Upper lobe of left lung (tissue), 6 donors: Measurements from ENCODE around the gene SUN5. TPM values are rescaled to one million over a fixed set of nuclear protein-coding genes. Genes with fewer than 3 reads are reported as not detected.

ENCODE experiments used
- ATAC-seq, 2 donors: fragments of 200-7000 bp; cut with Tn5 transposase; one replicate each; pipeline ENCODE4 v1.9.1; 2022; ENCODE audit warnings: mild to moderate bottlenecking in 2 of 2, moderate library complexity in 2 of 2; ENCODE audit not compliant: low FRiP score in 2 of 2
- DNase-seq, 2 donors: peaks; one replicate each; pipeline ENCODE4 v3.0.0-alpha.2; 2019 to 2020
- H3K27ac ChIP-seq, 4 donors: fragments of 200-600 bp; sonication (generic); one replicate each; pipeline ENCODE4 v1.5.1; 2016 to 2019
- H3K27me3 ChIP-seq, 4 donors: fragments of 200-600 bp; sonication (generic); one replicate each; pipeline ENCODE4 v1.5.1; 2017 to 2019
- H3K36me3 ChIP-seq, 4 donors: fragments of 200-600 bp; sonication (generic); one replicate each; pipeline ENCODE4 v1.5.1; 2016 to 2019
- H3K4me1 ChIP-seq, 4 donors: fragments of 200-600 bp; sonication (generic); one replicate each; pipeline ENCODE4 v1.5.1; 2018 to 2019
- H3K4me3 ChIP-seq, 4 donors: fragments of 200-600 bp; sonication (generic); one replicate each; pipeline ENCODE4 v1.5.1; 2017 to 2019; ENCODE audit warnings: mild to moderate bottlenecking in 2 of 4, moderate library complexity in 1 of 4
- H3K9me3 ChIP-seq, 4 donors: fragments of 200-600 bp; sonication (generic); one replicate each; pipeline ENCODE4 v1.5.1; 2018 to 2019
- CTCF ChIP-seq, 6 experiments: fragments of 450-650 bp in 4 of 6; fragments of 200-600 bp in 2 of 6; sonication (generic) in 2 of 6; IDR thresholded peaks; one replicate each; pipeline ENCODE4 v1.5.1; 2016 to 2019; ENCODE audit warnings: antibody characterized with exemption in 6 of 6
- EP300 ChIP-seq, 4 donors: sonication (generic); formaldehyde crosslinking; IDR thresholded peaks; one replicate each; pipeline ENCODE4 v1.5.1; 2017; ENCODE audit warnings: antibody characterized with exemption in 4 of 4, control low read depth in 2 of 4
- POLR2A ChIP-seq, 4 donors: fragments of 450-650 bp; IDR thresholded peaks; one replicate each; pipeline ENCODE4 v1.5.1; 2016 to 2017; ENCODE audit warnings: antibody characterized with exemption in 4 of 4, mild to moderate bottlenecking in 2 of 4
- POLR2AphosphoS5 ChIP-seq, 2 donors: sonication (generic); formaldehyde crosslinking; IDR thresholded peaks; one replicate each; pipeline ENCODE4 v1.5.1; 2017; ENCODE audit warnings: antibody characterized with exemption in 2 of 2
- WGBS, 2 donors: methylation state at CpG; one replicate each; pipeline ENCODE4 v1.1.5; 2017 to 2018; 5-methylcytosine and 5-hydroxymethylcytosine counted together
- total RNA-seq, 6 donors: library from RNA; depleted of rRNA in 4 of 6; stranded (reverse); fragments of >200 nt in 4 of 6; gene quantifications; one replicate each; pipeline versions ENCODE4 v1.1.0 to v1.2.1, GENCODE V29; 2016 to 2021
- donor health status: DM: no; HTN: no; CAD: no; lungs with moderate emphysema.
- donor health status: DM: no; HTN: yes; CAD: no; lungs with severe emphysema.

Gene SUN5
- total RNA-seq, 6 donors from 2014 or later: not detected

GRCh38 chr20:32969356-32970114 lies 34.7 kb downstream of the SUN5 start:
- no peak for DNase-seq

GRCh38 chr20:32968478-32969241 lies 35.6 kb downstream of the SUN5 start:
- DNase-seq (no peak), ATAC-seq (no peak)
- Histone ChIP-seq H3K27ac (no peak overlapping the region), H3K36me3 (no peaks in the 10 kb centered on the region), H3K4me3 (no peak overlapping the region), H3K9me3 (no peaks in the 10 kb centered on the region), H3K4me1 (peaks cover 0 to 7% (median 3%) of the 10 kb centered on the region in 4 donors), H3K27me3 (no peaks in the 10 kb centered on the region)
- no peak for TF ChIP-seq EP300 (IDR thresholded peaks at IDR 0.05)
- TF ChIP-seq POLR2A (IDR thresholded peaks at IDR 0.05): no peak
- no peak for TF ChIP-seq POLR2AphosphoS5 (IDR thresholded peaks at IDR 0.05)
- no peak for TF ChIP-seq CTCF (IDR thresholded peaks at IDR 0.05)
- 55 to 59% methylated on average over 17 to 18 of the region's 19 CpGs for WGBS, 2 donors

More at GRCh38 chr20:32969356-32970114, 34.7 kb downstream of the SUN5 start:
- no peak for ATAC-seq
- 70 to 88% methylated on average over 3 to 13 of the region's 13 CpGs for WGBS, 2 donors
- TF ChIP-seq POLR2A (IDR thresholded peaks at IDR 0.05) (no peak), CTCF (IDR thresholded peaks at IDR 0.05) (no peak), EP300 (IDR thresholded peaks at IDR 0.05) (no peak), POLR2AphosphoS5 (IDR thresholded peaks at IDR 0.05) (no peak)
- H3K27me3 ChIP-seq: no peaks in the 10 kb centered on the region
- H3K9me3 ChIP-seq: no peaks in the 10 kb centered on the region
- H3K4me1 ChIP-seq: peaks cover 0 to 7% (median 3%) of the 10 kb centered on the region in 4 donors
- no peak overlapping the region for H3K4me3 ChIP-seq
- H3K27ac ChIP-seq: no peak overlapping the region
- H3K36me3 ChIP-seq: no peaks in the 10 kb centered on the region

GRCh38 chr20:32967961-32968457 lies 36.2 kb downstream of the SUN5 start:
- Histone ChIP-seq H3K36me3 (no peaks in the 10 kb centered on the region), H3K4me1 (peaks cover 0 to 7% (median 3%) of the 10 kb centered on the region in 4 donors), H3K27me3 (no peaks in the 10 kb centered on the region), H3K9me3 (no peaks in the 10 kb centered on the region), H3K4me3 (no peak overlapping the region), H3K27ac (no peak overlapping the region)
- ATAC-seq (no peak), DNase-seq (no peak)
- whole genome bisulfite sequencing, 2 donors: 81 to 86% methylated on average over 5 to 16 of the region's 16 CpGs
- TF ChIP-seq EP300 (IDR thresholded peaks at IDR 0.05): no peak

GRCh38 chr20:32966881-32967781 lies 37.1 kb downstream of the SUN5 start:
- H3K27ac ChIP-seq: no peak overlapping the region
- TF ChIP-seq POLR2A (IDR thresholded peaks at IDR 0.05): no peak
- no peaks in the 10 kb centered on the region for H3K27me3 ChIP-seq
- WGBS, 2 donors: 70 to 73% methylated on average over 15 to 16 of the region's 16 CpGs
- no peaks in the 10 kb centered on the region for H3K36me3 ChIP-seq
- H3K9me3 ChIP-seq: no peaks in the 10 kb centered on the region
- ATAC-seq (no peak), DNase-seq (no peak)
- H3K4me1 ChIP-seq: peaks cover 0 to 7% (median 0%) of the 10 kb centered on the region in 4 donors
- H3K4me3 ChIP-seq: no peak overlapping the region

- WGBS, 2 donors: 78 to 89% methylated on average over 4 of the region's 4 CpGs
- Histone ChIP-seq H3K4me1 (no peaks in the 10 kb centered on the region), H3K9me3 (no peaks in the 10 kb centered on the region), H3K4me3 (no peak overlapping the region), H3K36me3 (no peaks in the 10 kb centered on the region), H3K27me3 (no peaks in the 10 kb centered on the region), H3K27ac (no peak overlapping the region)
- ATAC-seq: no peak
- TF ChIP-seq CTCF (IDR thresholded peaks at IDR 0.05): no peak
- no peak for TF ChIP-seq EP300 (IDR thresholded peaks at IDR 0.05)
- no peak for TF ChIP-seq POLR2A (IDR thresholded peaks at IDR 0.05)
- TF ChIP-seq POLR2AphosphoS5 (IDR thresholded peaks at IDR 0.05): no peak
- DNase-seq: no peak
Observed at GRCh38 chr20:32966382-32966781, 37.9 kb downstream of the SUN5 start.
